Erythroblast (primary cell): ENCODE data around the gene ATP2B3.

Source experiments
- DNase-seq, 2 experiments: peaks; one replicate each; lab custom pipeline; 2025; lab: John Stamatoyannopoulos, UW
- GATA1 ChIP-seq: IDR thresholded peaks from 2 replicates; pipeline ENCODE4 v1.6.1; 2011; ENCODE audit warnings: low read depth, mild to moderate bottlenecking, control low read depth, low read length, moderate library complexity
- POLR2A ChIP-seq: IDR thresholded peaks from 2 replicates; pipeline ENCODE4 v1.6.1; 2011; ENCODE audit warnings: mild to moderate bottlenecking, low read length

ATP2B3 gene

DNA sequence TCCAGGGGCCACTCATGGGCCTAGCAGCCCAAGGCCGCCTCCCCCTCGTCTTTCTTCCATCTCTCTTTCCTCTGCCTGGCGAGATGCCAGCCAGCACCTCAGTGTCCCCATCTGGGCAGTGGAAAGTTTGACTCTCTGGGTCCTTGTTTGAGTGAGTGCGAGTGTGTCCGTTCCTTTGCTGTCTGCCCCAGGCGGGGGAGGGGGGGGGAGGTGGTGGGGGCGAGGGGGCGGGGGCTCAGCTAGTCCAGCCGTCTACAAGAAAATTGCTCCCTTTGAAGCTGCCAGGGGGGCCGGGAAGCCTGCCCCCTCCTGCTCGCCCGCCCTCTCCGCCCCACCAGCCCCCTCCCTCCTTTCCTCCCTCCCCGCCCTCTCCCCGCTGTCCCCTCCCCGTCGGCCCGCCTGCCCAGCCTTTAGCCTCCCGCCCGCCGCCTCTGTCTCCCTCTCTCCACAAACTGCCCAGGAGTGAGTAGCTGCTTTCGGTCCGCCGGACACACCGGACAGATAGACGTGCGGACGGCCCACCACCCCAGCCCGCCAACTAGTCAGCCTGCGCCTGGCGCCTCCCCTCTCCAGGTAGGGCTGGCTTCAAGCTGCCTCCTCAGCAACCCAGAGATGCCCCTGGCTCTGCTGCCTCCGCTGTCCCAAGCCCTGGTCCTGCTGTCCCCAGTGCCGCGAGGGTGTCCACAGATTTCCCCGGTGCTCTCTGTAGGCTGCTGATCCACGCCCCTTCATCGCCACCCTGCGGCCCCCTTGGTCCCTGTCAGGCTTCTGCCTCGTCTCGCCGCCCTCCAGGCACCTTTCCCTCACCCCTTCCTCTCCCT is 22.7 kb upstream of the ATP2B3 start, which contains the start of gene BGN:
TSS of gene BGN (plus strand) at position 440 of the 821 bp plus-strand sequence. CDS start 9,652 bp downstream, outside the sequence.
- peak in 1 of 2 experiments; percentile 1 for DNase-seq

DNA sequence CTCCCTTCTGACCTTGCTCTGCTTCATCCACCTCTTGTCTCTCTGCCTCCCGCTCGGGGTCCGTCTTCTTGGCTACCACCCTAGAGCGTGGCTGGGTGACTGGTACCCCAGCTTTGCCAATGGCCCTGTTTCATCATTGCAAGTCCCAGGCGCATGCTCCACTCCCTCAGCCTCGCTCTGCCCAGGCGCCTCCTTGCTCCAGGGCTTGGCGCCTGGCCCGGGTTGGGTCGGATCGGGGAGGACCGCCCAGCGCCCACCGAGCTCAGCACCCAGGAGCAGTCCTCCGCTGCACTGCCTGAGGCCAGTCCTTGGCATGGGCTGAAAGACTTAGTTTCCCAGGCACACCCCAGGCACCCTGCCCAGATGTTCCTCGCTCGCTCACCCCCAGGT is 22.1 kb upstream of the ATP2B3 start:
- TF ChIP-seq POLR2A (no peak), GATA1 (no peak)
- DNase-seq = no peak

More for the DNA sequence above, 22.7 kb upstream of the ATP2B3 start, which contains the start of gene BGN:
- TF ChIP-seq GATA1 = no peak
- no peak for TF ChIP-seq POLR2A

DNA sequence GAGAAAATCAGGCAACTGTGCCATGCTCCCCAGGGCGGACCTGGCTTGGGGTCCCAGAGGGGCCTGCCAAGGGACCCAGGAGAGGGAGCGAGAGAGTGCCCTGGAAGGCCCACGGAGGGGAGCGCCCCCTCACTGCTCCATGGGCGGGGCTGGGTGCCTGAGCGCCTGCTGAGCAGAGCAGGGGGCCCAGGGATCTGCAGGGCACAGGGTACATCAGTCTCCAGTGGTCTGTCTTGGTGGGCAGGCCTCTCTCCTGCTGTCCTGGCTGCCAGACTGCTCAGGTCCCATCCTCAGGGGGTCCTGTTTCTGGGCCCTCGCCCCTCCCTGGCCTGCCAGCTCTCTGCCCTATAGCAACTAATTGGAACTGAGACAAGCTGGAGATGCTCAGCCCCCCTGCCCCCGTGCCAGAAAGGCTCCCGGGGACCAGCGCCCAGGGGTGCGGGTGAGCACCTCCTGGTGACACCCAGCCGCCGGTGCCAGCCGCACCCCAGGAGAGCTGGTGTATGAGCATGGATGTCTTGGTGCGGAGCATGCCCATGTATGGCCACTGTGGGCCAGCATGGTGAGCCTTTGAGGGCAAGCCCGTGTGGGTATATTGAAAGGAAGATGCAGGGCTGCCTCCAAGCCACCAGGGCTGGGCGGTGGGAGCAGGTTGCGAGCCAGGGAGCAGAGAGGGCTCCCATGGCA is 21.4 kb upstream of the ATP2B3 start:
- DNase-seq = no peak
- TF ChIP-seq GATA1 = no peak
- no peak for TF ChIP-seq POLR2A

DNA sequence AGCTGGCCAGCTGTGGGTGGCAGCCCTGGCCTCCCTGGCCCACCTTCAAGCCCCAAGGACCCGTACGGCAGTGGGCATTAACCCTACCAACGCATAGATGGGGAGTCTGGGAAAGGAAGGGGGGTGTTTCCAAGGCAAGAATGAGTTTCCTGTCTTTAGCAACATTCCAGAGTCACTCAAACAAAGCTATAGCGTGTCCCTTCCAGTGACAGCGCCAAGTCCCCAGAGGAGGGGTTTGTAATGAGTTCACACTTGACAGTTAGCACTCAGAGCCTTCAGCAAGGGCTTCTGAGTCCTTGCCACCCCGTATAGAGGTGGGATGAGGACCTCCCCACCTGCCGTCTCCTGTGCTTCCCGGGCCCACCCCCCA is 20.9 kb upstream of the ATP2B3 start:
- no peak for TF ChIP-seq POLR2A
- TF ChIP-seq GATA1 = no peak
- DNase-seq = no peak

GRCh38 chrX:153498453-153498852 is 19.0 kb upstream of the ATP2B3 start:
- DNase-seq = no peak
- TF ChIP-seq POLR2A (no peak), GATA1 (no peak)

DNA sequence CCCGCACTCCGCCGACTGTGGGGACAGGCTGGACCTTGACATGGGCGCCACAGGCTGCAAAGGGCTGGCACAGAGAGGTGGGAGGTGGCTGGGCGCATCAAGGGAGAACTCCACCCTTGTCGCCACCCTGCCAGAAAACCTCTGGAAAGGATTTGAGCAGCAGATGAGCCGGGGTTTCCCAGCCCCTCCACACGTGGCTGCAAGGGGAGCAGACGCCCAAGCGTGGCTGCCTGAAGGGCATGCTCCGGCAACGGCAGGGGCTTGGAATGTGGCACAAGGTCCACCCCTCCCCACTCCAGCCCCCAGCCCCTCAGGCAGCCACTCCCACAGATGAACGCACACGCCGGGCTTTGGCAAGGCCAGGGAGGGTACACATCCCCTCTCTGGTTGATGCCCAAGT is 18.1 kb upstream of the ATP2B3 start:
- no peak for TF ChIP-seq POLR2A
- TF ChIP-seq GATA1 = no peak
- DNase-seq = no peak

GRCh38 chrX:153499876-153500275 is 17.6 kb upstream of the ATP2B3 start:
- TF ChIP-seq GATA1 = no peak
- no peak for TF ChIP-seq POLR2A
- no peak for DNase-seq

DNA sequence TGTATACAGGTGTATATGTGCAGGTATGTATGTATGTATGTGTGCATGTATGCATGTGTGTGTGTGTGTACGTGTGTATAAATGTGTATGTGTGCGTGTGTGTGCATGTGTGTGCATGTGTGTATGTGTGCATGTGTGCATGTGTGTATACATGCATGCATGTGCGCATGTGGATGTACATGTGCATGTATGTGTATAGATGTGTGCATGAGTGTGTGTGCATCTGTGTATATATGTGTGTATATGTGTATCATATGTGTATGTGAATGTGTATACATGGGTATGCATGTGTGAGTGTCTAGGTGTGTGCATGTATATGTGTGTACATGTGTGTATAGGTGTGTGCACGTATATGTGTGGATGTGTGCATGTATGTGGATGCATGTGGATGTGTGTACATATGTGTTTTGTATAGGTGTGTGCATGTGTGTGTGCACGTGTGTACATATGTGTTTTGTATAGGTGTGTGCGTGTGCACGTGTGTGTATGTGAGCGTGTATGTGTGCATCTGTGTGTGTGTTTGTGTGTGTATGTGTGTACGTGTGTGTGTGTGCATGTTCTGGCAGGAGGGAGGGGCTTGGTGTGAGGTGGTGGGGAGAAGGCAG is 16.7 kb upstream of the ATP2B3 start:
- TF ChIP-seq POLR2A = no peak
- TF ChIP-seq GATA1 = no peak
- DNase-seq = no peak

- no peak for DNase-seq
- no peak for TF ChIP-seq GATA1
- no peak for TF ChIP-seq POLR2A
Measured at GRCh38 chrX:153501530-153501929, 15.9 kb upstream of the ATP2B3 start.

- TF ChIP-seq GATA1 (no peak), POLR2A (no peak)
- DNase-seq = no peak
Measured at GRCh38 chrX:153502131-153502530, 15.3 kb upstream of the ATP2B3 start.

DNA sequence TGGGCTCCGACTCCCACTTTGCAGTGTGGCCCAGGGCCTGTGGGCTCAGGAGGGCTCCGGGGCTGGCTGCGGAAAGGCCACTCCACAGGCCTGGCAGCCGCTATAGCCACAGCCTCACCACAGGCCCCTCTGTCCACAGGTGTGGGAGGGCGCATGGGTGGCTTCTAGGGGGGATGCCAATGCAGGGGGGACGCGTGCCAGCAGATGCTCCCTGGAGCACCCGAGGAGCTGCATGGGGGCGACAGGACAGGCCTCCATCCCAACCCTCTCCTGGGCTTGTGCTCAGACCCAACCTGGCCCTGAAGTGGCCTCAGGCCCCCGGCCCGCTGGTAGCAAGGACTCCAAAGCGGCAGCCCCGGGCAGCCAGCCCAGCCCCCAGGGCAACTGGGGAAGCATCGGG is 14.6 kb upstream of the ATP2B3 start:
- TF ChIP-seq POLR2A (no peak), GATA1 (no peak)
- no peak for DNase-seq

- TF ChIP-seq POLR2A (no peak), GATA1 (no peak)
- DNase-seq = no peak
Measured at GRCh38 chrX:153504445-153505016, 12.9 kb upstream of the ATP2B3 start.

DNA sequence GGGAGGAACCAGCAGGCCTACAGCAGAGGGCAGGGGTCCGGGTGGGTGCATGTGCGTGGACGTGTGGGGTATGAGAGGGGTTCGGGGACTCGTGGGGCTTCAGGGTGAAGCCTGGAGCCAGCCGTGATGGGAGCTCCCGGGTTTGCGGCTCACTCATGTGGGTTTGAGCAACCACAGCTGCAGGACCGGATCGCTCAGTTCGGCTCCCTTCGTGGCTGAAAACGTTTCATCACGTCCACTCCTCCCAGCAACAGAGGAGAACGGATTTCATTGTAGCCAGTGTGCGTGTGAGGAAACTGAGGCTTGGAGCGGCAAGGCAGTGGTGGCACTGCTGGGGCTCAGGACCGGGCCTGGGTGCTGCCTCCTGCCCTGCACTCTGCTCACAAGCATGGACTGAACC is 12.1 kb upstream of the ATP2B3 start:
- no peak for DNase-seq

More for the DNA sequence above, 12.1 kb upstream of the ATP2B3 start:
- TF ChIP-seq GATA1 = no peak
- TF ChIP-seq POLR2A = no peak
